Measurements from ENCODE around the gene SULT4A1.
"Not testable (repeated sequence)": the region's sequence is repeated elsewhere in the genome, so short reads cannot be mapped to it uniquely, and the experiment has no call there.

Gene SULT4A1

GRCh38 chr22:43862074-43862881 lies at the start of gene SULT4A1:
SULT4A1 (minus strand) TSS chr22:43862513; CDS start chr22:43862382, 131 bp downstream.
- DNase-seq (ENCODE audit: low read depth) = peak; percentile 46

GRCh38 chr22:43911351-43911750 lies 49.0 kb upstream of the SULT4A1 start:
- DNase-seq (ENCODE audit: low read depth) = no peak

GRCh38 chr22:43910178-43910695 lies 47.9 kb upstream of the SULT4A1 start:
- no peak for DNase-seq (ENCODE audit: low read depth)

DNA sequence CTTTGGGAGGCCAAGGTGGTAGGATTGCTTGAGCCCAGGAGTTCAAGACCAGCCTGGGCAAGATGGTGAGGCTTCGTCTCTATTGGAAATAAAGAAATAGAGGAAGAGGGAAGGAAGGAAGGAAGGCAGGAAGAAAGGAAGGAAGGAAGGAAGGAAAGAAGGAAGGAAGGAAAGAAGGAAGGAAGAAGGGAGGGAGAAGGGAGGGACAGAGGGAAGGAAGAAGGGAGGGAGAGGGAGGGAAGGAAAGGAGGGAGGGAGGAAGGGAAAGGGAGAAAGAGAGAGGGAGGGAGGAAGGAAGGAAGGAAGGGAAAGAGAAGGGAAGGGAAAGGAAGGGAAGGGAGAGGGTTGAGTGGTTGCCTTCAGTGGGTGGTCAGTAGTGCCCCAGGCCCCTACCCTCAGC lies 47.4 kb upstream of the SULT4A1 start:
- no peak for DNase-seq (ENCODE audit: low read depth)

GRCh38 chr22:43905681-43906080 lies 43.4 kb upstream of the SULT4A1 start:
- DNase-seq (ENCODE audit: low read depth) = no peak

- DNase-seq (ENCODE audit: low read depth) = not testable (repeated sequence)
Observed at GRCh38 chr22:43904412-43904811, 42.1 kb upstream of the SULT4A1 start.

DNA sequence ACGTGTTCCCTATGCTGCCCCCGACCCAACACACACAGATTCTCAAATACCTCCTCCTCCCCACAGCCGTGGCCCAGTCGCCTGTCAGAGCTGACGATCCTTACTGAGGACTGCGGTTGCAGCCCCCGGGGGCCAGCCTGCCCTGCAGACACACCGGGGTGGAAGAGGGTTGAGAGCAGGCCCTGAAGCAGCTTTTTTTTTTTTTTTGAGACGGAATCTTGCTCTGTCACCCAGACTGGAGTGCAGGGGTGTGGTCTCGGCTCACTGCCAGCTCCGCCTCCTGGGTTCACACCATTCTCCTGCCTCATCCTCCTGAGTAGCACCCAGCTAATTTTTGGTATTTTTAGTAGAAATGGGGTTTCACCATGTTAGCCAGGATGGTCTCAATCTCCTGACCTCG lies 40.7 kb upstream of the SULT4A1 start:
- DNase-seq (ENCODE audit: low read depth) = not testable (repeated sequence)

DNA sequence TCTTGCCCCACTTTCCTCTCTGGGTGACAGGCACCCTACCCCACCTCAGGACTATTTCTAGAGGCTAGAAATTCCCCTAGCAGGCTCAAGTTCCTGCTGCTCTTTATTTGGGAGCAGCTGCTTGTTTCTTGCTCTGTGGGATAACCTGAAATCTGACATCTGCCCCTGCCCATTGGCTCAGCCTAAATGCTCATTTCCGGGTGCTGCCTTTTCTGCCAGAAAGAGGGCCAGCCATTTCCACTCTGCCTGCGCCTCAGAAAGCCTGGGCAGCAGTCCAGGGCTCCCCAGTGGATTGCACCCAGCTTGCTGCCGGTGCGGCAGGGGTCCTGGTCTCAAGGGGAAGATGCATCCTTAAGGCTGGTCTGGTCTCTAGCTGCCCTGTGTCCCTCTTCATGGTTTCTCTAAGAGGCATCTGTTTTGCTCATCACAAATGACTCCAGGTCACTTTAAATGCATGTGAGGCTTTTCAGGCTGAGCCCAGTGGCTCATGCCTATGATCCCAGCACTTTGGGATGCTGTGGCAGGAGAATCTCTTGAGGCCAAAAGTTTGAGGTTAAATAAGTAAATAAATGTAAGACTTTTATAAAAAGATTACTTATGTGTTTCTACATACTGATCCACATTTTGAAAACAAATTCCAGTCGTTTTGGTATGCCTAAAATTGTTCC lies 39.8 kb upstream of the SULT4A1 start:
- DNase-seq (ENCODE audit: low read depth) = peak; percentile 91

GRCh38 chr22:43900206-43900605 lies 37.9 kb upstream of the SULT4A1 start:
- no peak for DNase-seq (ENCODE audit: low read depth)

GRCh38 chr22:43897751-43898261 lies 35.5 kb upstream of the SULT4A1 start:
- peak; percentile 80 for DNase-seq (ENCODE audit: low read depth)

GRCh38 chr22:43895986-43896645 lies 33.8 kb upstream of the SULT4A1 start:
- no peak for DNase-seq (ENCODE audit: low read depth)

GRCh38 chr22:43894122-43894521 lies 31.8 kb upstream of the SULT4A1 start:
- no peak for DNase-seq (ENCODE audit: low read depth)

- DNase-seq (ENCODE audit: low read depth) = no peak
Observed at GRCh38 chr22:43893266-43893665, 31.0 kb upstream of the SULT4A1 start.

- no peak for DNase-seq (ENCODE audit: low read depth)
Observed at GRCh38 chr22:43892183-43892894, 30.0 kb upstream of the SULT4A1 start.

GRCh38 chr22:43891360-43892182 lies 29.3 kb upstream of the SULT4A1 start, which contains the start of gene PNPLA5:
PNPLA5 (minus strand) TSS chr22:43892013; CDS start chr22:43891880, 133 bp downstream.
- peak; percentile 23 for DNase-seq (ENCODE audit: low read depth)

DNA sequence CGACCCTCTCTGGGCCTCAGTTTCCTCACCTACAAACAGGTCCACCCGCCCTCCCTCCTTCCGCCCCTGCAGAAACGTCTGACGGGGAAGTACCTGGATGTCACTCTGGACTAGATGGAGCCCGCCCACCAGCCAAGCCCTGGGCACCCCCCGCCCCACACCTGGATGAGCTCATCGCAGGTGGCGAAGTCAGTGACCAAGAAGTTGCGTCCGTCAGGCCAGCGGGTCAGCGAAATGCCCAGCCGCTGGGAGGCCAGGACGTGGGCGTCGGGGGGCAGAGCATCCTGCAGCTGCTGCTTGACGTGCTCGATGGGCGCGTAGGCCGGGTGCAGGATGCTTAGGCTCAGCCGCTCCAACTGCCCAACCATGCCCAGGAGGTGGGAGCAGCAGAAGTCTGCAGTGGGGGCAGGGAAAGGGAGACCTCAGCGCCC lies 28.6 kb upstream of the SULT4A1 start:
- DNase-seq (ENCODE audit: low read depth) = no peak

- peak; percentile 33 for DNase-seq (ENCODE audit: low read depth)
Observed at GRCh38 chr22:43889860-43890253, 27.5 kb upstream of the SULT4A1 start.

DNA sequence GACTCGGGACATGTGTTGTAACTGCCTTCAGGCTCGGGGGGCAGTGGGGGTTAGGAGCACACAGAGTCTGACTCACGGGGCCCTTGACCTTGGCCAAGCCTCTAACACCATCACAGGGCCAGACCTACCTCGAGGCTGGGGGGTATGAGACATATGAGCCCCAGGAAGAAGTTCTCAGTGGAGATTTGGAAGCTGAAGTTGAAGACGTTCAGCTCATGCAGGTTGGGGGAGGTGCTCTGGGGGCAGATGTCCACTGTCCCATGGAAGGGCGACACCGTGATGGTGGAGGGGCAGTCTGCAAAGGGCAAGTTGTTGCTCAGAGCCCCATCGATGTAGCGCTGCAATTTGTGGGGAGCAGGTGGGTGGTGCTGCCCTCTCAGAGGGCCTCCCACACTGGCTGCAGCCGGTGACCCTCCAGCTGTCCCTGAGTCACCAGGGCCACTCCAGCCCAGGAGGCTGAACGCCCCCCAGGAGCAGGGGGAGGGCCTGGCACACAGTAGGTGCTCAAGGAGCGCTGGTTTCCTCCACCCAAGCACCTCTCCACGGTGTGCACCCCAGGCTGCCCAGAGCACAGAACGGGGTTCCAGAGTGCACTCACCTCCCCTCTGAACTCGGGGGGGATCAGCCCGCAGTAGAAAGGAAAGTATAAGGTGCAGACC lies 27.0 kb upstream of the SULT4A1 start:
- DNase-seq (ENCODE audit: low read depth) = no peak

GRCh38 chr22:43888740-43889139 lies 26.4 kb upstream of the SULT4A1 start:
- DNase-seq (ENCODE audit: low read depth) = no peak

DNA sequence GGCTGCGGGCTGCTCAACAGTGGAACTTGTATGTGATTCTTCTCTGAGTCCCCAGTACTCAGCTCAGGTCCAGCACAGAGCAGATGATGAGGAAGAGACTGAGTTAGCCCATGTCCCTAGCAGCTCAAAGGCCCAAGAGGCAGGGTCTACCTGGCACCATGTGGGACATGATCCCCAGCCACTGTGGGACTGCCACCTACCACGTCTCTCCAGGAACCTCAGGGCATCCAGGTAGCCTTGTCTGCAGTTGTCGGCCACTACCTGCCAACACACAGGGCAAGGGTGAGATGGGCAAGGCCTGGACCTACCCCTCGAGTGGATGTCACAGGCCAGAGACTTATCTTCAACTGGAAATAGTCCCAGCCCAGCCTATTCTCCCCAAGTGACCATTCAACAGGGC lies 25.1 kb upstream of the SULT4A1 start:
- no peak for DNase-seq (ENCODE audit: low read depth)

Data from amniotic epithelial cell (primary cell).